Measurements from ENCODE around the gene ZNF841.
"Not testable (repeated sequence)": the region's sequence is repeated elsewhere in the genome, so short reads cannot be mapped to it uniquely, and the experiment has no call there.

Gene ZNF841

DNA sequence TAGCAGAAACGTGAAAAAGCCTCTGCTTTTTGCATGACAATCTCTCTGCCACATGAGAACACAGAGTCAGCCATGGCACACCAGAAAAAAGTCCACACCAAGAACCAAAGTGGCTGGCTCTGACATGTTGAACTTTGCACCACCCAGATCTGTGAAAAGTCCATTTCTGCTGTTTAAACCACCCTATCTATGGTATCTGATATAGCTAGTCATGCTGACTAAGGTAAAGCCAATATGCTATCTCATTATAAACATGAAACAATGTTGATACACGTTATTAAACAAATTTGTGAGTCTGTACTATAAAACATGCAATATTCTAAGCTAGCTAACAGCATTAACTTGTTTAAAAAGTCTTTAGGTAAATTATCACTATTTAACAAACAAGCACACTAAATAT, 25.9 kb downstream of the ZNF841 start:
- no peak overlapping the region for H3K4me3 ChIP-seq (ENCODE audit: low read depth, low read length)

DNA sequence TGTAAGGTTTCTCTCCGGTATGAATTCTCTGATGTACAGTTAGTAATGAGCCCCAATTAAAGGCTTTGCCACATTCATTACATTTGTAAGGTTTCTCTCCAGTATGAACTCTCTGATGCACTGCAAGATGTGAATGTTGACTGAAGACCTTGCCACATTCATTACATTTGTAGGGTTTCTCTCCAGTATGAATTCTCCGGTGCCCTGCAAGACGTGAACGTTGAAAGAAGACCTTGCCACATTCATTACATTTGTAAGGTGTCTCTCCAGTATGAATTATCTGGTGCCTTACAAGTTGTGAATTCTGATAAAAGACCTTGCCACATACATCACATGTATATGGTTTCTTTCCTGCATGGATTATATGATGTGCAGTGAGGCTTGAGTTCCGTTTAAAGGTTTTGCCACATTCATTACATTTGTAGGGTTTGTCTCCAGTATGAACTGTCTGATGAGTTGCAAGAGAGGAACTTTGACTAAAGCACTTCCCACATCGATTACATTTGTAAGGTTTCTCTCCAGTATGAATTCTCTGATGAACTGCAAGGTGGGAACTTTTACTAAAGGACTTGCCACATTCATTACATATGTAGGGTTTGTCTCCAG, 29.2 kb downstream of the ZNF841 start:
- H3K4me3 ChIP-seq (ENCODE audit: low read depth, low read length), result no peak overlapping the region

DNA sequence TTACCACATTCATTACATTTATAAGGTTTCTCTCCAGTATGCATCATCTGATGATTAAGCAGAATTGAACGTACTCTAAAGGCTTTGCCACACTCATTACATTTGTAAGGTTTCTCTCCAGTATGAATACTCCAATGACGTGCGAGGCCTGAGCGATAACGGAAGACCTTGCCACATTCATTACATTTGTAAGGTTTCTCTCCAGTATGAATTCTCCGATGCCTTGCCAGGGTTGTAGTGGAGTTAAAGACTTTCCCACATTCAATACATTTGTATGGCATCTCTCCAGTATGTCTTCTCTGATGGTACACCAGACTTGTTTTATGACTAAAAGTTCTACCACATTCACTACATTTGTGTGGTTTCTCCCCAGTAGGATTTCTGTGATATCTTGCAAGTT, 30.2 kb downstream of the ZNF841 start:
- H3K4me3 ChIP-seq (ENCODE audit: low read depth, low read length), result no peak overlapping the region

DNA sequence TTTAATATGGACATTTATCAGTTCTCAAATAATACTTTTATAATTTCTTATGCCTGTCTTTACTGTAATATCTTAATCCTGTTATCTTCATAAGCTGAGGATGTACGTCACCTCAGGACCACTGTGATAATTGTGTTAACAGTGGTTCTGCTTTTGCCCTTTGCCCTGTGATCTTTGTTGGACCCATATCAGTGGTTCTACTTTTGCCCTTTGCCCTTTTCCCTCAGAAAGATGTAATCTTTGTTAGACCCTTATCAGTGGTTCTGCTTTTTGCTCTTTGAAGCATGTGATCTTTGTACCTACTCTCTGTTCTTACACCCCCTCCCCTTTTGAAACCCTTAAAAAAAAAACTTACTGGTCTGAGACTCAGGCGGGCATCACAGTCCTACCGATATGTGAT, 39.1 kb downstream of the ZNF841 start:
- H3K4me3 ChIP-seq (ENCODE audit: low read depth, low read length), result not testable (repeated sequence)

DNA sequence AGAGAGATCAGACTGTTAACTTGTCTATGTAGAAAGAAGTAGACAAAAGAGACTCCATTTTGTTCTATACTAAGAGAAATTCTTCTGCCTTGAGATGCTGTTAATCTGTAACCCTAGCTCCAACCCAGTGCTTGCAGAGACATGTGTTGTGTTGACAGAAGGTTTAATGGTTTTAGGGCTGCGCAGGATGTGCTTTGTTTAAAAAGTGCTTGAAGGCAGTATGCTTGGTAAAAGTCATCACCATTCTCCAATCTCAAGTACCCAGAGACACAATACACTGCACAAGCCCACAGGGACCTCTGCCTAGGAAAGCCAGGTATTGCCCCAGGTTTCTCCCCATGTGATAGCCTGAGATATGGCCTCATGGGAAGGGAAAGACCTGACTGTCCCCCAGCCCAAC, 43.8 kb downstream of the ZNF841 start:
- H3K4me3 ChIP-seq (ENCODE audit: low read depth, low read length), result not testable (repeated sequence)

DNA sequence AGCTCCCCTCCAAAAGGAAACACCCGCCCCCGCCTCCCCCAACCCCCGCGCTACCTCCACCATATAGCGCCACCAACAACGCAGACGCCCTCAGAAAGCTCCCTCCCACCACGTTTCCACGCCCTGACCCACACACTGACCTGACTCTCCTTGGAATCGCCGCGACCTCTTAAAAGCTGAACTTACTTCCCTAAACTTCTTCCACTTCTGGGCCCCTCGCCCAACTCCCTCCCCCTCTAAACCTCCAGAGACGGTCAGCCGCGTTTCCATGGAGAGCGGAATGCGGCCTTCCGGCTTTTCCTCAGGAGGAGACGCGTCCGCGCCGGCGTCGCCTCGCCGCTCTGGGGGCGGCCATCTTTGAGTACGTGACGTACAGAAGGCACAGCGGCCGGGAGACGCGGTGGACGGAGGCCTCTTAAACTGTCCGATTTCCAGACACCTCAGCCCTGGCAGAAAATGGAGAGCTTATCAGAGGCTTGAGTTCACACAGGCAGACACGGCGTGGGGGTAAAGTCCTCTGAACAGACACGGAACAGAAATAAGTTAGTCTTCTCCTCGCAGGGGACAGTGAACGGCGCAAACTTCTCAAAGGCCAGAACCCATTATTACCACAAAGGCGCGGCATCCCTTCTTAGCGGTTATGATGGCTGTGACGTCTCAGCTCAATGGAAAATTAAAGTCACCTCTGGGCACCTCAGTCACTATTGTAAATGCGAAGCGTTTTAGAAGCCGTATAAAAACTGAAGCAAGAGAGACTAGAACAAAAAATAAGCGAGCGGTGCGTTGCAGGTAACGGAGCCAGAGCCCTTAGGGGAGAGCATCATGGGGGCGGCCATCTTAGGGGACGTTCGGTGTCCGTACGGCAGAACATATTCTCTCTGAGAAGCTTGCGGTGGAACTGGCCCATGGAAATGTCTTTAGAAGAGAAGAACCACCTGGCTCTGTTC, 46.7 kb downstream of the ZNF841 start, which contains the start of gene ZNF432:
Gene ZNF432 (minus strand): TSS at position 284 of the 947 bp plus-strand sequence. CDS start 1,970 bp downstream, outside the sequence.
- H3K4me3 ChIP-seq (ENCODE audit: low read depth, low read length), result peak within 1 kb of the TSS; percentile 93

DNA sequence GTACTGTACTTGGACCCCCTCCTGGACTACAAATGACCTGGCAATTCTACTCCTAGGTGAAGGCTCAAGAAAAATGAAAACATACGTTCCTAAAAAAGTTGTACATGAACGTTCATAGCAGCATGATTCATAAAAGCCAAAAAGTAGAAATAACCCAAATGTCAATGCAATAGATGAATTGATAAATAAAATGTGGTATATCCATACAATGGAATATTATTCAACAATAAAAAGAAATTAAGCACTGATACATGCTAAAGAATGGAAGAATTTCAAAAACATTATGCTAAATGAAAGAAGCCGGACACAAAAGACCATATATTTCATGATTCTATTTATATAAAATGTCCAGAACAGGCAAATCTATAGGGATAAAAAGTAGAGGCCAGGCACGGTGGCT, 56.4 kb downstream of the ZNF841 start:
- H3K4me3 ChIP-seq (ENCODE audit: low read depth, low read length), result no peak overlapping the region

DNA sequence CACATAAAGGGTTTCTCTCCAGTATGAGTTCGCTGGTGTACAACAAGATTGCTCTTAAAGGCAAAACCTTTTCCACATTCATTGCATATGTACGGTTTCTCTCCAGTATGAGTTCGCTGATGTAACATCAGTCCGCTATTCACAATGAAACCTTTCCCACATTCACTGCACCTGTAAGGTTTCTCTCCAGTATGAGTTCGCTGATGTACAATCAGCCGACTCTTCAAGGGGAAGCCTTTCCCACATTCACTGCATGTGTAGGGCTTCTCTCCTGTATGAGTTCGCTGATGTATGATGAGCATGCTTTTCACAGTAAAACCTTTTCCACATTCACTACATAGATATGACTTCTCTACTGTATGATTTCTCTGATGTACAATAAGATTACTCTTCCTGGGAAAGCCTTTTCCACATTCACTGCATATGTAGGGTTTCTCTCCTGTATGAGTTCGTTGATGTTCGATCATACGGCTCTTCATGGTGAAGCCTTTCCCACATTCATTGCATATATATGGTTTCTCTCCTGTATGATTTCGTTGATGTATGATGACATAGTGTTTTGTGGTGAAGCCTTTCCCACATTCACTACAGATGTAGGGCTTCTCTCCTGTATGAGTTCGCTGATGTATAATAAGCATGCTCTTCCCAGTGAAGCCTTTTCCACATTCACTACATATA, 61.4 kb downstream of the ZNF841 start:
- no peak overlapping the region for H3K4me3 ChIP-seq (ENCODE audit: low read depth, low read length)

DNA sequence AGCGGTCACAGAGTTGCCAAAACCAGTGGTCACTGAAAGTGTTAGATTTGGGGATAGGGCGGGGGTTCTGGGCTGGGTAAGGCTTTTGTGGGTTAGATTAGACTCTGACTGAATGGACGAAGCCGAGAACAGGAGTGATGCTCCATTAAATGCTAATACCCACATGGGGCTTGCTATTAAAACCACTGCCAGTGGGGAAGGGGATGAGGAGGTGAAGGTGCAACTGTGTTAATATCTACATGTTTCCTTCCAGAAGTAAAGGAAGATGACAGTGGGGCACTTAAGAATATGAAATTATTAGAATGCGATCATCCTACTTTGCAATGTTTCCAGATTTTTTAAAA, 66.8 kb downstream of the ZNF841 start:
- H3K4me3 ChIP-seq (ENCODE audit: low read depth, low read length), result peak overlapping the region; percentile 98

DNA sequence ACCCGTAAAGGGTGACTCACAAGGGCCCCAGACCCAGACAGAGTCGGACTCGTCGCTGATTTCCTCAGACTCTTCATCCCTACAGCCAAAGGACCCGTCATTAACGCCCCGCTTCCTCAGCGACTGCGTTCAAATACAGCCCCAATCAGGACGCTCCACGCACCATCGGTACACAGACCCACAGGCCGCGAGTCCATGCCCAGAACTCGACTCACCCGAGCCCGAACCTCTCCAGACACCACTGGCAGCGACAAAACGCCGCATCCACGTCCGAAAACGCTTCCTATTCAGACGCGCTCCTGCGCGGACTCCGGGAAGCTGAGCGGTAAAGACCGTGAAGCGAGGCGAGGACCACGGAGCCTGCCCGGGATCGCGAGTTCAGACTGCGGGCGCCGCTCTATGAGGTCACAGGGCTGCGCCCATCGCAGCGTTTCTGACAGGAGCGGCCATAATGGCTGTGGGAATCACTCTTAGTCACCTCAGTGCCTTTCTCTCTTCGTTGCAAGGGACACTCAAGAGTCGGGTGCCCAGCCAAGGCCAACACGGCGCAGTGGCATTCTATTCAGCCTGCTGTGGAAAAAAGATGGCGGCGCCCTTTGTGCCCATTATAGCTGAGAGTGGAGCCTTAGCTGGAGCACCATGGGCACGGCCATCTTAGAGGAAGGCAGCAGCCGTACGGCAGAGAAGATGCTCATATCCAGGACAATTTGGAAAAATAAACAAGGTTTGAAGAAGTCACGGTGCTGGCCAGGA, 67.4 kb downstream of the ZNF841 start, which contains the start of gene ZNF614:
Gene ZNF614 (minus strand): TSS at position 353 of the 753 bp plus-strand sequence. CDS start 2,634 bp downstream, outside the sequence.
- peak within 1 kb of the TSS; percentile 98 for H3K4me3 ChIP-seq (ENCODE audit: low read depth, low read length)

DNA sequence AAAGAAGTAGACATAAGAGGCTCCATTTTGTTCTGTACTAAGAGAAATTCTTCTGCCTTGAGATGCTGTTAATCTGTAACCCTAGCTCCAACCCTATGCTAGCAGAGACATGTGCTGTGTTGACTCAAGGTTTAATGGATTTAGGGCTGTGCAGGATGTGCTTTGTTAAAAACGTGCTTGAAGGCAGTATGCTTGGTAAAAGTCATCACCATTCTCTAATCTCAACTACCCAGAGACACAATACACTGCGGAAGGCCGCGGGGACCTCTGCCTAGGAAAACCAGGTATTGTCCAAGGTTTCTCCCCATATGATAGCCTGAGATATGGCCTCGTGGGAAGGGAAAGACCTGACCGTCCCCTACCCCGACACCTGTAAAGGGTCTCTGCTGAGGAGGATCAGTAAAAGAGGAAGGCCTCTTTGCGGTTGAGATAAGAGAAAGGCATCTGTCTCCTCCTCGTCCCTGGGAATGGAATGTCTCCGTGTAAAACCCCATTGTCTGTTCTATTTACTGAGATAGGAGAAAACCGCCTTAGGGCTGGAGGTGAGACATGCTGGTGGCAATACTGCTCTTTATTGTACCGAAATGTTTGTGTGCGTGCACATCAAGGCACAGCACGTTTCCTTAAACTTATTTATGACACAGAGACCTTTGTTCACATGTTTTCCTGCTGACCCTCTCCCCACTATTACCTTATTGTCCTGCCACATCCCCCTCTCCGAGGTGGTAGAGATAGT, 69.1 kb downstream of the ZNF841 start:
- not testable (repeated sequence) for H3K4me3 ChIP-seq (ENCODE audit: low read depth, low read length)

DNA sequence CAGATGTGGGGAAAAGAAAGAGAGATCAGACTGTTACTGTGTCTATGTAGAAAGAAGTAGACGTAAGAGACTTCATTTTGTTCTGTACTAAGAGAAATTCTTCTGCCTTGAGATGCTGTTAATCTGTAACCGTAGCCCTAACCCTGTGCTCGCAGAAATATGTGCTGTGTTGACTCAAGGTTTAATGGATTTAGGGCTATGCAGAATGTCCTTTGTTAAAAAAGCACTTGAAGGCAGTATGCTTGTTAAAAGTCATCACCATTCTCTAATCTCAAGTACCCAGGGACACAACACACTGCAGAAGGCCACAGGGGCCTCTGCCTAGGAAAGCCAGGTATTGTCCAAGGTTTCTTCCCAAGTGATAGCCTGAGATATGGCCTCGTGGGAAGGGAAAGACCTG, 71.1 kb downstream of the ZNF841 start:
- not testable (repeated sequence) for H3K4me3 ChIP-seq (ENCODE audit: low read depth, low read length)

DNA sequence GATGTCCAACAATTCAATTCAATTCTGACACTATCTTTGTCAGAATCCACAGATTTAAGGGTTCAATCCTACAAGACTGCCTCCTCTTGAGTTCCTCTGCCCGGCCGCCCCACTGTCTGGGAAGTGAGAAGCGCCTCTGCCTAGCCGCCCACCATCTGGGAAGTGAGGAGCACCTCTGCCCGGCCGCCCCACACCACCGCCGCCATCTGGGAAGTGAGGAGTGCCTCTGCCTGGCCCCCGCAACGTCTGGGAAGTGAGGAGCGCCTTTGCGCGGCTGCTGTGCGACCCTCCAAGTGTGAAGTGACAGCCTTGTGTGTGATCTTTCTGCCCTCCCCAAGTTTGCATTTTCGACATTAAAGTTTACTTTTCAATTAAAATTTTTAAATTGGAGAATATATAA, 73.4 kb downstream of the ZNF841 start:
- H3K4me3 ChIP-seq (ENCODE audit: low read depth, low read length), result no peak overlapping the region

DNA sequence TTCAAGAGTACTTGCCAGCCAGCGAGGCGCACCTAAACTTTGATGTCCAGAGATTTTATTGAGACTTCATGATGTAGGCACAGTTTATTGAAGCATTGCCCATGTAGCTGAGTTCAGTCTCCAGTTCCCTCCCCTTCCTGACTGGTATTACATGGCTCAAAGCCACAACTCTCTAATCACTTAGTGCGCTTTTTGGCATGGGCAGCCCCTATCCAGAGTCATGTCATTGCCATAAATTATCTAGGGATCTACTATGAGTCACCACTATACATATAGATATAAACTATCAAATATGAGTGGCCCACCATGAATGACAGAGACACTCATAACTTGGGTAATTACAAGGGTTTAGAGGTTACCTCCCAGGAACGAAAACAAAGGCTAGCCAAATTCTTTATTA, 75.1 kb downstream of the ZNF841 start:
- H3K4me3 ChIP-seq (ENCODE audit: low read depth, low read length), result no peak overlapping the region

Data from iPS-11a (cell line).